HG03097 (cell line): ENCODE results near the gene SCN5A.

Experiments
- ATAC-seq: cut with Tn5 transposase; IDR thresholded peaks from one replicate; pipeline ENCODE4 v1.9.1; 2021; ENCODE audit not compliant: unreplicated experiment, low FRiP score

Gene SCN5A

GRCh38 chr3:38548154-38548931 lies 101.1 kb downstream of the SCN5A start:
- no peak for ATAC-seq

- no peak for ATAC-seq
Observed at GRCh38 chr3:38545983-38546382, 103.5 kb downstream of the SCN5A start.

- ATAC-seq = no peak
Observed at GRCh38 chr3:38545550-38545949, 103.9 kb downstream of the SCN5A start.

GRCh38 chr3:38544926-38545325 lies 104.6 kb downstream of the SCN5A start:
- no peak for ATAC-seq

DNA sequence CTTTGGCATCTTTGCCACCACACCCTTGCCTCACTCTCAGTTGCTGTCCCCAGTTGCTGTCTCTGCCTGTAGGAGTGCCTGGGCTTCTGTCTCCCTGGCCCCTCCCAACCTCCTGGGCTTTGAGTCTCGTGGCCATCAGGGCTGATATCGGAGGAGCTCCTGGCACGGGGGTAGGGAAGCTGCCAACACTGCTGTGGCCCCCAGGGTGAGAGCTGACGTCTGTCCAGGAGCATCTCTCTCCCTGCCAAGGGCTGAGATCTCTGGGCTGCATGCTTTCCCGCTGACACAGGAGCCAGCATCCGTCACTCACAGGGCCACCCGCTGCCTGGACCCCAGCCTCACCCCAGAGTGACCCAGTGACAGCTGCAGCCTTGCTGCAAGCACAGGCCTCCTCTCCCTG lies 105.9 kb downstream of the SCN5A start:
- ATAC-seq = no peak

GRCh38 chr3:38542401-38543298 lies 106.8 kb downstream of the SCN5A start:
- no peak for ATAC-seq

DNA sequence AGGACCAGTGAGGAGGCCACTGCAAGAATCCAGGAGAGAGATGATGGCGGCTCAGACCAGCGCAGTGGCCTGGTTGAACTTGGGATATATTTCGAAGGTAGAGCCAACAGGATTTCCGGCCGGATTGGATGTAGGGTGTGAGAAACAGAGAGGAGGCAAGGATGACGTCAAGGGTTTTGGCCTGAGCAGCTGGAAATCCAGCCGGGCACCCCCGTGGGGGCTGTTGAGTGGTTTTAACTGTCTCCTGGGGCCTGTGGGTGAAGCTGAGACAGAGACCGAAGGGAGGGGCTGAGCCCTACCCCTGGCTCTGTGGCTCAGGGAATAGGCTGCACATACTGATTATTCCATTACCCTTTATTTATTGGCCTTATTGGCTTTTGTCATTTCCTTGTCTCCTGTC lies 107.7 kb downstream of the SCN5A start:
- no peak for ATAC-seq

- no peak for ATAC-seq
Observed at GRCh38 chr3:38538773-38539353, 110.6 kb downstream of the SCN5A start.

GRCh38 chr3:38536671-38537070 lies 112.8 kb downstream of the SCN5A start:
- ATAC-seq = no peak

GRCh38 chr3:38534604-38535003 lies 114.9 kb downstream of the SCN5A start:
- no peak for ATAC-seq

- ATAC-seq = no peak
Observed at GRCh38 chr3:38534180-38534579, 115.3 kb downstream of the SCN5A start.

- no peak for ATAC-seq
Observed at GRCh38 chr3:38533285-38533976, 116.1 kb downstream of the SCN5A start.

DNA sequence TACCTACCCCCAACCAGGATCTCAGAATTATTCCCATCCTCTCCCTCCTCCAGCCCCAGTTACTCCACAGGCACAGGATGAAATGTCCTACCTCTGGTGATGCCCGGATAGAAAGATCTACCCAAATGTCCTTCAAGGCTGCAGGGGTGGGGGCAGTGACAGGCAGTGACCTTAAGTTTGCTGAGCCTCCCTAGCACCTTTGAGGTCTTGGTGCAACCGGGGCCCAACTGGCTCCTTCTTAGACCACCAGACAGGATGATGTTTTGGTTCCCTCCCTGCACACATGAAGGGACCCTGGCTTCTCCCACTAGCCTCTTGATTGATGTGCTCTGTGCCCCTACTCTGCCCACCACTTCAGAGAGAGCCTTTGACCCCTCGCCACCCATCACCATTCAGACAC lies 117.0 kb downstream of the SCN5A start:
- ATAC-seq = no peak

GRCh38 chr3:38528457-38528856 lies 121.0 kb downstream of the SCN5A start:
- no peak for ATAC-seq

DNA sequence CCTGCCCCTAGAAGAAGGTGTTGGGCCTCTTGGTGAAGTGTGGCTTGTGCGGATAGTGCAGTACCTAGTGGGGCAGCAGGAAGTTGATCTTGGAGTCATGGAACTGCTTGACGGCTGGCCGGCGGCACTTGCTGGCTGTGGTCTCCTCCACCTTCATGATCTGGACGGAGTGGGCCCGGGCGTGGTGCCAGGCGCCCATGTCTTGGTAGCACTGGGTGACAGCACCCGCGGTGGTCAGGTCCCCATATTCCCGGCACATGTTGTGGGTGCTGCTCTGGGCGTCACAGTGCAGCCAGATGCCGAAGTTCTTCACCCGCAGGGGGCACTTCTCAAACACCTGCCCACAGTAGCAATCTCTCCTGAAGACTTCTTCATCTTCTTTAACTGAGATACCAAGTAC lies 122.7 kb downstream of the SCN5A start:
- ATAC-seq = no peak

DNA sequence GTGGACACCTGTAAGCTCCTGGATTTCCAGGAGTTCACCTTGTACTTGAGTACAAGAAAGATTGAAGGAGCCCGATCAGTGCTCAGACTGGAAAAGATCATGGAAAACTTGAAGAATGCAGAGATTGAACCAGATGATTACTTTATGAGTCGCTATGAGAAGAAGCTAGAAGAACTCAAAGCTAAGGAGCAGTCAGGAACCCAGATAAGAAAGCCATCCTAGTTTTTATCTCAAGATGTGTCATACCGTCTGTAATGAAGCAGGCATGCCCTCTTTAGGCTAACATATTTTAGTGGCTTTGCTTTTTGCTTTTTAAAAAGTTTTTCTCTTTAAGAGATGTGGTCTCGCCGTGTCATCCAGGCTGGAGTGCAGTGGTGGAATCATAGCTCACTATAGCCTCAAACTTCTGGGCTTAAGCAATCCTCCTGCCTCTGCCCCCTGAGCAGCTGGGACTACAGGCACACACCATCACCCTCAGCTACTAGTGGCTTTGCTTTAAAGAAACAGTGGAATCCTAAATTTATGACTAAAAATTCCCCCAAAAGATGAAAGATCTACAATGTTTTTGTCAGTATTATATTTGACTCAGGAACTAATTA lies 125.2 kb downstream of the SCN5A start:
- ATAC-seq = no peak

- no peak for ATAC-seq
Observed at GRCh38 chr3:38522002-38522401, 127.5 kb downstream of the SCN5A start.

GRCh38 chr3:38521391-38521987 lies 128.0 kb downstream of the SCN5A start:
- no peak for ATAC-seq

DNA sequence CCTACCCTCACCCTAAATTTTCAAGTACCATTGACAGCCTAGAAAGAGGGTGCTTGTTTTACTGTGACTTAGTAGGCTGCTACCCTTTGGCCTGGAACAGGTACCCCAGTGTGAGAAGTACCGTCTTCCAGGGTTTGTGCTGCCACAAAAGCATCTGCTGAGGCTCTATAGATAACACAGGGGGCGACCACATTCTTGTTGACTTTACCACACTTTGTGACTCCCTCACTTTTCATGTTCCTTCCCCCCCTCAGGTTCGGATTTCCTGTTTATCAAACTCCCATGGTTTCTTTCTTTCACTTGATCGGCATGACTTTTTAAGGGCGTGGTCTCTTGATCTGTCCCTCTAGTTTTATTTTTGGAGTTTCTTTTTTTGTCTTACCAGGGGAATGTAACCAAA lies 129.8 kb downstream of the SCN5A start:
- ATAC-seq = no peak

DNA sequence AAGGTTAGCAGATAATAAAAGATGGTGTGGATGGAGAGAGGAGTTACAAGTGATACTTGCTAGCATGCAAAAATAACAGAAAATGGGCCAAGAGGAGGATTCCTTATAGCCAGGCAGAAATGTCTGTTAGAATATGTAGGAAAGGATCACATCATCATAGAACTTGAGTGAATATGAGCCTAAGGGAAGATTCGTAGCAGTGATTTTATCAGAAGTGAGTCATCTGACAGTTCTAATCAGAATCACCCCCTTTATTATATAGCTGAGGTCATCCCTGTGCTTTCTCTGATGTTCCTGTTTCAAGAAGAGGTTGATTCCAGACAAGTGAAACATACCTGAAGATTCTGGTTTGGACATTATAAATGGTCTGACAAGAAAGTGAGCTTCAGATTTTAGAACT lies 130.5 kb downstream of the SCN5A start:
- ATAC-seq = no peak
